Gastrocnemius medialis (tissue), 4 donors: ENCODE data around the gene LPAR1. TPM values are rescaled to one million over a fixed set of nuclear protein-coding genes. Genes with fewer than 3 reads are reported as not detected.

Experiments used
- ATAC-seq, 2 donors: fragments of 150-250 bp; one replicate each; pipeline ENCODE4 v1.9.1; 2016
- DNase-seq, 2 donors: peaks; one replicate each; pipeline ENCODE4 v3.0.0-alpha.2; 2019
- H3K27ac ChIP-seq, 4 donors: fragments of 200-600 bp; sonication (generic); 1 replicate in 1 of 4; 2 replicates in 3 of 4; pipeline ENCODE4 v1.5.1; 2016 to 2018; ENCODE audit warnings: mild to moderate bottlenecking in 2 of 4, moderate library complexity in 1 of 4
- H3K27me3 ChIP-seq, 3 donors: fragments of 200-600 bp; sonication (generic) in 2 of 3; 1 replicate in 1 of 3; 2 replicates in 2 of 3; pipeline versions ENCODE4 v1.5.1 to v1.6.0; 2016 to 2019; ENCODE audit warnings: mild to moderate bottlenecking in 1 of 3, moderate library complexity in 1 of 3
- H3K36me3 ChIP-seq, 2 donors: fragments of 200-600 bp; sonication (generic) in 1 of 2; one replicate each; pipeline ENCODE4 v1.5.1; 2017 to 2018
- H3K4me1 ChIP-seq, 2 donors: fragments of 200-600 bp; sonication (generic) in 1 of 2; one replicate each; pipeline ENCODE4 v1.5.1; 2016 to 2017; ENCODE audit warnings: mild to moderate bottlenecking in 2 of 2
- H3K4me3 ChIP-seq, 4 donors: fragments of 200-600 bp; sonication (generic) in 3 of 4; 1 replicate in 1 of 4; 2 replicates in 3 of 4; pipeline ENCODE4 v1.5.1; 2016 to 2019; ENCODE audit warnings: mild to moderate bottlenecking in 2 of 4
- H3K9me3 ChIP-seq, 3 donors: fragments of 200-600 bp; sonication (generic) in 2 of 3; 1 replicate in 1 of 3; 2 replicates in 2 of 3; pipeline ENCODE4 v1.5.1; 2016 to 2019
- CTCF ChIP-seq, 5 experiments: fragments of 450-650 bp in 3 of 5; fragments of 200-600 bp in 2 of 5; sonication (generic) in 2 of 5; IDR thresholded peaks in 4 of 5; conservative IDR thresholded peaks in 1 of 5; 1 replicate in 4 of 5; 2 replicates in 1 of 5; pipeline ENCODE4 v1.5.1; 2016 to 2019; ENCODE audit warnings: antibody characterized with exemption in 5 of 5, mild to moderate bottlenecking in 3 of 5, moderate library complexity in 3 of 5
- POLR2A ChIP-seq, 2 donors: fragments of 450-650 bp; IDR thresholded peaks; one replicate each; pipeline ENCODE4 v1.6.1; 2017; ENCODE audit warnings: antibody characterized with exemption in 2 of 2, mild to moderate bottlenecking in 2 of 2, moderate library complexity in 2 of 2
- in situ Hi-C, 4 donors: fragments of 200-750 bp; cut with MboI; loops; one replicate each; pipeline versions ENCODE4 v1.15.0 to v1.8.0; 2017; ENCODE audit warnings: low sequenced_read_pairs in 4 of 4
- intact Hi-C: fragments of 100-400 bp; cut with DNase I; formaldehyde crosslinking; loops from one replicate; pipeline ENCODE4 v1.15.1; 2023; ENCODE audit warnings: low total_unique reads
- total RNA-seq, 4 donors: library from RNA; depleted of rRNA; stranded (reverse); fragments of >200 nt; gene quantifications; one replicate each; pipeline versions ENCODE4 v1.1.0 to v1.2.3, GENCODE V29; 2016

LPAR1 gene
- total RNA-seq, 4 donors from 2014 or later, result 5.5 to 20.2 (median 13.2) TPM

- H3K4me1 ChIP-seq, result no peaks in the 10 kb centered on the region
- DNase-seq, result no peak
- H3K27ac ChIP-seq, result peak overlapping the region in 2 of 4 donors; percentile 3 to 10
- H3K36me3 ChIP-seq, result no peaks in the 10 kb centered on the region
- no peaks in the 10 kb centered on the region for H3K9me3 ChIP-seq
- TF ChIP-seq POLR2A (IDR thresholded peaks at IDR 0.05) (no peak), CTCF (IDR thresholded peaks at IDR 0.05 in 4 of 5, conservative IDR thresholded peaks at IDR 0.05 in 1 of 5) (no peak)
- peak in 1 of 2 donors; percentile 39 for ATAC-seq
- in situ Hi-C loops (loop anchor here in 1 of 4 donors (10.0 kb wide), 1 partner anchor 75 kb away; no protein-coding TSS in a partner anchor), intact Hi-C loops (no loop called here)
- no peak overlapping the region for H3K4me3 ChIP-seq
- no peaks in the 10 kb centered on the region for H3K27me3 ChIP-seq
Observed at GRCh38 chr9:110919609-110920008, 118.7 kb downstream of the LPAR1 start.

GRCh38 chr9:110919050-110919435 is 119.2 kb downstream of the LPAR1 start:
- intact Hi-C loops, result no loop called here

GRCh38 chr9:110918316-110919049 is 119.8 kb downstream of the LPAR1 start:
- no peaks in the 10 kb centered on the region for H3K4me1 ChIP-seq
- intact Hi-C loops, result no loop called here
- H3K9me3 ChIP-seq, result no peaks in the 10 kb centered on the region
- DNase-seq, result no peak
- H3K36me3 ChIP-seq, result no peaks in the 10 kb centered on the region
- H3K4me3 ChIP-seq, result no peak overlapping the region
- no peak overlapping the region for H3K27ac ChIP-seq
- TF ChIP-seq CTCF (IDR thresholded peaks at IDR 0.05 in 4 of 5, conservative IDR thresholded peaks at IDR 0.05 in 1 of 5) (no peak), POLR2A (IDR thresholded peaks at IDR 0.05) (no peak)
- ATAC-seq, result no peak
- in situ Hi-C loops, result no loop called here
- no peaks in the 10 kb centered on the region for H3K27me3 ChIP-seq

More at GRCh38 chr9:110919050-110919435, 119.2 kb downstream of the LPAR1 start:
- Histone ChIP-seq H3K36me3 (no peaks in the 10 kb centered on the region), H3K4me3 (no peak overlapping the region), H3K27me3 (no peaks in the 10 kb centered on the region), H3K9me3 (no peaks in the 10 kb centered on the region), H3K4me1 (no peaks in the 10 kb centered on the region), H3K27ac (peak overlapping the region in 2 of 4 donors; percentile 3 to 10)
- ATAC-seq (no peak), DNase-seq (no peak)
- TF ChIP-seq CTCF (IDR thresholded peaks at IDR 0.05 in 4 of 5, conservative IDR thresholded peaks at IDR 0.05 in 1 of 5) (no peak), POLR2A (IDR thresholded peaks at IDR 0.05) (no peak)
- in situ Hi-C loops, result no loop called here

- intact Hi-C loops, result no loop called here
- no peak for ATAC-seq
- Histone ChIP-seq H3K27me3 (no peaks in the 10 kb centered on the region), H3K36me3 (no peaks in the 10 kb centered on the region), H3K4me1 (no peaks in the 10 kb centered on the region), H3K4me3 (no peak overlapping the region), H3K27ac (no peak overlapping the region), H3K9me3 (no peaks in the 10 kb centered on the region)
- TF ChIP-seq POLR2A (IDR thresholded peaks at IDR 0.05), result no peak
- no peak for TF ChIP-seq CTCF (IDR thresholded peaks at IDR 0.05 in 4 of 5, conservative IDR thresholded peaks at IDR 0.05 in 1 of 5)
- in situ Hi-C loops, result no loop called here
- no peak for DNase-seq
Observed at GRCh38 chr9:110916403-110916802, 121.9 kb downstream of the LPAR1 start.
